IPS-18c (cell line): ENCODE results near the gene PHF8.

ENCODE experiments used
- H3K4me3 ChIP-seq: 2 replicates; pipeline ENCODE4 v1.7.0; 2013; ENCODE audit warnings: low read depth, mild to moderate bottlenecking, low read length, moderate library complexity; ENCODE audit not compliant: insufficient read depth
- H3K9me3 ChIP-seq: one replicate; pipeline ENCODE4 v1.6.1; 2013; ENCODE audit warnings: mild to moderate bottlenecking, low read length, moderate library complexity; ENCODE audit not compliant: control insufficient read depth, insufficient read depth

PHF8 gene

GRCh38 chrX:54044126-54044876 lies at the start of gene PHF8:
Gene PHF8 (minus strand): TSS chrX:54044473. CDS start chrX:54042728, 1,745 bp downstream.
- peak within 1 kb of the TSS; percentile 71 for H3K4me3 ChIP-seq
- H3K9me3 ChIP-seq: peaks cover 5% of the 10 kb centered on the region

GRCh38 chrX:54093571-54093970 lies 49.3 kb upstream of the PHF8 start:
- Histone ChIP-seq H3K4me3 (no peak overlapping the region), H3K9me3 (peaks cover 4% of the 10 kb centered on the region)

GRCh38 chrX:54093159-54093558 lies 48.9 kb upstream of the PHF8 start:
- peaks cover 4% of the 10 kb centered on the region for H3K9me3 ChIP-seq
- H3K4me3 ChIP-seq: no peak overlapping the region

- Histone ChIP-seq H3K9me3 (peaks cover 4% of the 10 kb centered on the region), H3K4me3 (no peak overlapping the region)
Measured at GRCh38 chrX:54090880-54091279, 46.6 kb upstream of the PHF8 start.

GRCh38 chrX:54089191-54089590 lies 44.9 kb upstream of the PHF8 start:
- Histone ChIP-seq H3K4me3 (no peak overlapping the region), H3K9me3 (peaks cover 2% of the 10 kb centered on the region)

GRCh38 chrX:54087661-54088060 lies 43.4 kb upstream of the PHF8 start:
- H3K4me3 ChIP-seq: no peak overlapping the region
- peaks cover 4% of the 10 kb centered on the region for H3K9me3 ChIP-seq

GRCh38 chrX:54085666-54086065 lies 41.4 kb upstream of the PHF8 start:
- H3K9me3 ChIP-seq: peaks cover 2% of the 10 kb centered on the region
- no peak overlapping the region for H3K4me3 ChIP-seq

- H3K4me3 ChIP-seq: no peak overlapping the region
- H3K9me3 ChIP-seq: peaks cover 4% of the 10 kb centered on the region
Measured at GRCh38 chrX:54076903-54077302, 32.6 kb upstream of the PHF8 start.

GRCh38 chrX:54074826-54075225 lies 30.6 kb upstream of the PHF8 start:
- H3K9me3 ChIP-seq: peaks cover 2% of the 10 kb centered on the region
- no peak overlapping the region for H3K4me3 ChIP-seq

- Histone ChIP-seq H3K4me3 (no peak overlapping the region), H3K9me3 (peaks cover 7% of the 10 kb centered on the region)
Measured at GRCh38 chrX:54067766-54068165, 23.5 kb upstream of the PHF8 start.

- Histone ChIP-seq H3K9me3 (peaks cover 7% of the 10 kb centered on the region), H3K4me3 (no peak overlapping the region)
Measured at GRCh38 chrX:54066841-54067240, 22.6 kb upstream of the PHF8 start.

GRCh38 chrX:54064564-54064963 lies 20.3 kb upstream of the PHF8 start:
- Histone ChIP-seq H3K4me3 (no peak overlapping the region), H3K9me3 (peaks cover 7% of the 10 kb centered on the region)

GRCh38 chrX:54063361-54063760 lies 19.1 kb upstream of the PHF8 start:
- no peak overlapping the region for H3K4me3 ChIP-seq
- H3K9me3 ChIP-seq: peaks cover 7% of the 10 kb centered on the region

- H3K9me3 ChIP-seq: peaks cover 2% of the 10 kb centered on the region
- H3K4me3 ChIP-seq: no peak overlapping the region
Measured at GRCh38 chrX:54049801-54050200, 5.5 kb upstream of the PHF8 start.

- no peak overlapping the region for H3K4me3 ChIP-seq
- H3K9me3 ChIP-seq: peaks cover 3% of the 10 kb centered on the region
Measured at GRCh38 chrX:54048412-54048811, 4.1 kb upstream of the PHF8 start.

GRCh38 chrX:54045563-54046228 lies 1.4 kb upstream of the PHF8 start:
- peaks cover 5% of the 10 kb centered on the region for H3K9me3 ChIP-seq
- H3K4me3 ChIP-seq: no peak overlapping the region

GRCh38 chrX:54044877-54045338 lies 635 bp upstream of the PHF8 start:
- Histone ChIP-seq H3K4me3 (peak overlapping the region; percentile 25), H3K9me3 (peaks cover 5% of the 10 kb centered on the region)

- Histone ChIP-seq H3K9me3 (peaks cover 7% of the 10 kb centered on the region), H3K4me3 (peak overlapping the region; percentile 71)
Measured at GRCh38 chrX:54043541-54044125, 640 bp downstream of the PHF8 start.
